Central memory CD8-positive, alpha-beta T cell (primary cell): Measurements from ENCODE around the gene SEC31A.

Experiments
- ATAC-seq: fragments of 150-1000 bp; cut with Tn5 transposase; replicated peaks from 2 replicates; pipeline ENCODE4 v1.10.0; 2022; ENCODE audit warnings: mild to moderate bottlenecking, moderate FRiP score, moderate number of reproducible peaks; ENCODE audit not compliant: poor library complexity, severe bottlenecking; ENCODE audit errors: extremely low read depth
- DNase-seq, 2 donors: peaks; one replicate each; pipeline ENCODE4 v3.0.0; 2021; ENCODE audit warnings: low spot score in 2 of 2
- H3K27ac Mint-ChIP-seq: one replicate; pipeline ENCODE4 v1.8.0; 2022; ENCODE audit warnings: low read depth, mild to moderate bottlenecking, moderate library complexity, mixed read lengths
- H3K27me3 Mint-ChIP-seq: one replicate; pipeline ENCODE4 v1.8.0; 2022; ENCODE audit warnings: mixed read lengths
- H3K36me3 Mint-ChIP-seq: one replicate; pipeline ENCODE4 v1.8.0; 2022; ENCODE audit warnings: mild to moderate bottlenecking, moderate library complexity, mixed read lengths; ENCODE audit not compliant: insufficient read depth
- H3K4me1 Mint-ChIP-seq: one replicate; pipeline ENCODE4 v1.8.0; 2022; ENCODE audit warnings: mixed read lengths
- H3K4me3 Mint-ChIP-seq: one replicate; pipeline ENCODE4 v1.8.0; 2022; ENCODE audit warnings: mild to moderate bottlenecking, moderate library complexity, mixed read lengths
- H3K9me3 Mint-ChIP-seq: one replicate; pipeline ENCODE4 v1.8.0; 2022; ENCODE audit warnings: mixed read lengths

SEC31A gene

GRCh38 chr4:82792912-82793649 lies 97.9 kb downstream of the SEC31A start:
- no peaks in the 10 kb centered on the region for H3K27me3 Mint-ChIP-seq
- no peak for ATAC-seq
- H3K27ac Mint-ChIP-seq, result no peak overlapping the region
- peaks cover 2% of the 10 kb centered on the region for H3K36me3 Mint-ChIP-seq
- H3K4me1 Mint-ChIP-seq, result peaks cover 18% of the 10 kb centered on the region
- no peak for DNase-seq
- no peak overlapping the region for H3K4me3 Mint-ChIP-seq
- H3K9me3 Mint-ChIP-seq, result no peaks in the 10 kb centered on the region

GRCh38 chr4:82791179-82791578 lies 99.8 kb downstream of the SEC31A start:
- Mint-ChIP-seq H3K9me3 (no peaks in the 10 kb centered on the region), H3K27ac (no peak overlapping the region), H3K4me3 (no peak overlapping the region), H3K27me3 (no peaks in the 10 kb centered on the region), H3K36me3 (peaks cover 1% of the 10 kb centered on the region), H3K4me1 (peaks cover 3% of the 10 kb centered on the region)
- no peak for DNase-seq
- ATAC-seq, result no peak

GRCh38 chr4:82790060-82790660 lies 100.8 kb downstream of the SEC31A start:
- ATAC-seq (no peak), DNase-seq (no peak)
- Mint-ChIP-seq H3K36me3 (peaks cover 1% of the 10 kb centered on the region), H3K4me1 (peaks cover 3% of the 10 kb centered on the region), H3K27ac (no peak overlapping the region), H3K27me3 (no peaks in the 10 kb centered on the region), H3K9me3 (no peaks in the 10 kb centered on the region), H3K4me3 (no peak overlapping the region)

GRCh38 chr4:82789025-82789776 lies 101.8 kb downstream of the SEC31A start:
- Mint-ChIP-seq H3K4me1 (peaks cover 3% of the 10 kb centered on the region), H3K9me3 (no peaks in the 10 kb centered on the region), H3K27me3 (no peaks in the 10 kb centered on the region), H3K27ac (no peak overlapping the region), H3K36me3 (peaks cover 1% of the 10 kb centered on the region), H3K4me3 (no peak overlapping the region)
- DNase-seq (no peak), ATAC-seq (no peak)

- Mint-ChIP-seq H3K27ac (no peak overlapping the region), H3K4me3 (no peak overlapping the region), H3K36me3 (peaks cover 1% of the 10 kb centered on the region), H3K27me3 (no peaks in the 10 kb centered on the region), H3K9me3 (no peaks in the 10 kb centered on the region), H3K4me1 (peaks cover 3% of the 10 kb centered on the region)
- ATAC-seq, result no peak
- DNase-seq, result no peak
Measured at GRCh38 chr4:82787342-82787741, 103.6 kb downstream of the SEC31A start.

GRCh38 chr4:82786828-82787227 lies 104.1 kb downstream of the SEC31A start:
- Mint-ChIP-seq H3K27ac (no peak overlapping the region), H3K4me1 (peaks cover 3% of the 10 kb centered on the region), H3K36me3 (peaks cover 1% of the 10 kb centered on the region), H3K9me3 (no peaks in the 10 kb centered on the region), H3K4me3 (no peak overlapping the region), H3K27me3 (no peaks in the 10 kb centered on the region)
- ATAC-seq, result no peak
- DNase-seq, result no peak

- no peak for ATAC-seq
- H3K27me3 Mint-ChIP-seq, result no peaks in the 10 kb centered on the region
Measured at GRCh38 chr4:82785611-82786400, 105.1 kb downstream of the SEC31A start.

GRCh38 chr4:82784681-82785610 lies 106.0 kb downstream of the SEC31A start:
- no peaks in the 10 kb centered on the region for H3K27me3 Mint-ChIP-seq
- no peak for ATAC-seq
- no peaks in the 10 kb centered on the region for H3K9me3 Mint-ChIP-seq
- H3K4me3 Mint-ChIP-seq, result no peak overlapping the region
- peaks cover 1% of the 10 kb centered on the region for H3K36me3 Mint-ChIP-seq
- H3K27ac Mint-ChIP-seq, result no peak overlapping the region
- DNase-seq, result no peak
- H3K4me1 Mint-ChIP-seq, result no peaks in the 10 kb centered on the region

More at GRCh38 chr4:82785611-82786400, 105.1 kb downstream of the SEC31A start:
- Mint-ChIP-seq H3K27ac (no peak overlapping the region), H3K4me1 (no peaks in the 10 kb centered on the region), H3K36me3 (peaks cover 1% of the 10 kb centered on the region), H3K4me3 (no peak overlapping the region), H3K9me3 (no peaks in the 10 kb centered on the region)
- no peak for DNase-seq

- Mint-ChIP-seq H3K36me3 (peaks cover 1% of the 10 kb centered on the region), H3K27me3 (no peaks in the 10 kb centered on the region), H3K4me3 (no peak overlapping the region), H3K4me1 (no peaks in the 10 kb centered on the region), H3K9me3 (no peaks in the 10 kb centered on the region), H3K27ac (no peak overlapping the region)
- no peak for DNase-seq
- ATAC-seq, result no peak
Measured at GRCh38 chr4:82782626-82783345, 108.2 kb downstream of the SEC31A start.

GRCh38 chr4:82780752-82781231 lies 110.2 kb downstream of the SEC31A start:
- Mint-ChIP-seq H3K4me3 (no peak overlapping the region), H3K27ac (no peak overlapping the region), H3K9me3 (no peaks in the 10 kb centered on the region), H3K36me3 (no peaks in the 10 kb centered on the region), H3K4me1 (no peaks in the 10 kb centered on the region), H3K27me3 (no peaks in the 10 kb centered on the region)
- DNase-seq (no peak), ATAC-seq (no peak)

- DNase-seq (no peak), ATAC-seq (no peak)
- no peaks in the 10 kb centered on the region for H3K9me3 Mint-ChIP-seq
- no peak overlapping the region for H3K27ac Mint-ChIP-seq
- no peaks in the 10 kb centered on the region for H3K4me1 Mint-ChIP-seq
- H3K27me3 Mint-ChIP-seq, result no peaks in the 10 kb centered on the region
- no peaks in the 10 kb centered on the region for H3K36me3 Mint-ChIP-seq
- H3K4me3 Mint-ChIP-seq, result no peak overlapping the region
Measured at GRCh38 chr4:82780170-82780751, 110.7 kb downstream of the SEC31A start.
